ENCODE data around the gene TPCN2.

Gene TPCN2

GRCh38 chr11:69167130-69167915 is 118.6 kb downstream of the TPCN2 start:
- DNase-seq (ENCODE audit: low spot score), result no peak

DNA sequence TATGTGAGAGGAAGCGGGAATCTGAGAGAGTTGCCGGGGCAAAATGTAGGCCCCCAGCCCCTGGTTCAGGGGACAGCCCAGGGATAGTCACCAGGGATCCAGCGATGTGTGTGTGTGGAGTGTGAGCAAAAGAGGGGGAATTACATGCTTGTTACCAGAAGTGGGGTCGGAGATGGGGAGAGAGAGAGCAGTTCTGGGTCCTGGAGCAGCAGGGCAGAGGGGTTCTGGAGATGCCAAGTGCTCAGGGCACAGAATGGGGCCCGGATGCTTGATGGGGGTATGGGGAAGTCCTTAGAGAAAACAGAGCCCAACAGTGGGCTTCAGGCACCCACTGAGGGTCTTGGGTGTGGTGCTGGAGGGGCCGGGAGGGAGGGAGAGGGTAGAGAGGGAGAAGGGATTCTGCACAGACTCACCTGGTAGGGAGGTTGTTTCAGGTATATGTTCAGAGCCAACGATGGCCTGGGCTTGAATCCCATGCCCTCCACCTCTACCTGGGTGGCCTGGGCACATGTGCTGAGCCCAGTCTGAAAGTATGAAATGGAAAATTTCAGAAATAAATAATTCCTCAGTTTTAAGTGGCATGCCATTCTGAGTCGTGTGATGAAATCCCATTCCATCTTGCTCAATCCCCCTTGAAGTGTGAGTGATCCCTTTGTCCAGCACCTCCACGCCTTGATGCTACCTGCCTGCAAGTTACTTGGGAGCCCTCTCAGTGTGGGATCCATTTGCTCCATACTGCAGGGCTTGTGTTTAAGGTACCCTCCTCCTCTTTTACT is 119.4 kb downstream of the TPCN2 start:
- no peak for DNase-seq (ENCODE audit: low spot score)

DNA sequence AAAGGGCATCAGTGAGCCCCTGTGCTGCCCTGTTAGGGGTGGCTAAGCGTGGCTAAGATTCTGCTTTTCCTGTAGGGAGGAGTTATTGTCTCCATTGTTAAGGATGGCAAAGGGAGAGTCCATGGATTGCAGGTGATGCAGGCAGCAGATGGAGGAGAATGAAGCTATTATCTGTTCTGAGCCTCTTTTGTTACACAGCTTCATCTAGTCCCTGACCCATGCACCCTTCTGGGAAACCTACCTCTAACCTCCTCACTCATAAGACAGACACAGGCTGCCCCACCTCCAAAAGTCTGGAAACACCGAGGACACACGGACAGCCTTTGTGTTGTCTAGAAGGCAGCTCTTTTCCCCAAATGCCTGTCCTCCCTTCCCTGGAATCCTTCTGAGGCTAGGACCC is 120.7 kb downstream of the TPCN2 start:
- no peak for DNase-seq (ENCODE audit: low spot score)

DNA sequence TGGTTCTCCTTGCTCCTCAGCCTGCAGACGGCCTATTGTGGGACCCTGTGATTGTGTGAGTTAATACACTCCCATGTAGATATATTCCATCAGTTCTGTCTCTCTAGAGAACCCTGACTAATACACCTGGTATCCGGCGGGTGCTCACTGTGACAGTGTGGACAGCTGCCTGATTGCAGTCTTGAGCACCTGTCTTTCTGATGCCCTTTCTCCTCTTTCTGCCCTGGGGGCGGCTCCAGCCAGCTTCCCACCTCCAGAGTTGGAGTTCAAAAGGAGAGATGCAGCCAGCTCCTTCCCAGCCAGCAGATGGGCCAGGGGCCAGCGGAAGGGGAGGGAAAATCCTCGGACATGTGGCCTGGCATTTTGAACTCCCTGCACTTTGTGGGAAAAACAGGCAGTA is 122.0 kb downstream of the TPCN2 start:
- DNase-seq (ENCODE audit: low spot score), result peak; percentile 51

- DNase-seq (ENCODE audit: low spot score), result no peak
Observed at GRCh38 chr11:69171476-69172240, 122.9 kb downstream of the TPCN2 start.

DNA sequence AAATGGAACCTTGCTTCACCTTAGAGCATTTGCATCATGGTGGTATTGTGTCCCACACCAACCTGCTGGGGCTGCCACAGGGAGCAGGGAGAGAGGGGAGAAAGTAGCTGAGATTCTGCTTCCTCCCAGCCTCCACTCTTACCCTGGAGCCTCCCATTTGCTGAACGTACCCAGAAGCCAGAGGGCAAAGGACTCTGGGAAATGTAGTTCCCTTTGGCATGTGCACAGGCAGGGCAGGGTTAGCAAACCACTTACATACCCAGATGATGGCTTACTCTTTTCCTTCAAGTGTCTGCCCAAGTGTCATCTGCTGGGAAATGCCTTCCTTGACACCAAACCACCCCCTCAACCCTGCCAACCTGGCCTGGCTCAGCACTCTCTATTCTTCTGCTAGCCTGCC is 123.9 kb downstream of the TPCN2 start:
- no peak for DNase-seq (ENCODE audit: low spot score)

DNA sequence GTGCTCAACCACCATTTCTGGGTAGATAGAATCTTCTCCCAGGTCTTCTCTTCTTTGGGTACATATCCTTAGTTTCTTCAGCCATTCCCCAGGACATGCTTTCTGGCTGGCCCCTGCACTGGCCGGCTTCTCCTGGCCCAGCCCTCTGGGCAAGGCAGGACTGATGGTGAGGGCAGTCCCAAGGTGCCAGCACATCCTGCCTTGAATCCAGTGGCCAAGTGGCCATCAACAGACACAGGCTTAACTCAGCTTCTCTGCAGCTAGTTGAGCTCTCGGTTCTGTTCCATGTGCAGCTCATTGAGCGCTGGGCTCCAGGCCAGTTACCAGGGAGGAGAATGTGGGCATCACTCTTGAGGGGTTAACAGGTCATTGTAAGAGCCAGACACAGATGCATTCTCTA is 124.6 kb downstream of the TPCN2 start:
- no peak for DNase-seq (ENCODE audit: low spot score)

DNA sequence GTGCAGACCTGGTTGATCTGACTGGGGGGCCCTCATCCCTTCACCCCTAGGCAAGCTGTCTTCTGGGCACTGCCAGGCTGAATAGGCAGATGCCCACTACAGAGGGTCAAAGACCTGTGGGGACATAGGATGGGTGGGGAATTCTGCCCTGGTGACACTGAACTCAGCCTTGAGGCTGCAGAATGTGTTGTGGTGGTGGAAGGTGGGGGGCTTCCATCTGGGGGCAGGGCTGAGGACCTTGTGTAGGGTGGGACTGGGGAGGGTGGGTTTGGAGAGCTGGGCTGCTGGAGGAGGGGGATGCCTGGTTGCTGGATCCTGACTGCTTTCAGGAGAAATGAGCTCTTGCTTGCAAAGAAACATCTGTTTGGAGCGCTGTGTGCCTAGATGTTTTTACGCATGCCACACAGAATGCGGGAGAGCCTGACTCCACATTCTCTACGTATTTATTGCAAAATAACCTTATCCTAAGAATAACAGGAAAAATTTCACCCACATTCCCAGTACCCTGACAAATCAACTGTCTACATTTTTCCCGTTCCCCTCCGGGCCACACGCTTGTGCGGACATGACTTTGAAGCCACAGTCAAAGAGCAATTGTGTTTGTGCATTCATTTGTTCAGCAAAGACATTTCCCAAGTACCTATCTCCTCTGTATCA is 125.3 kb downstream of the TPCN2 start:
- no peak for DNase-seq (ENCODE audit: low spot score)

- DNase-seq (ENCODE audit: low spot score), result no peak
Observed at GRCh38 chr11:69174841-69175240, 126.1 kb downstream of the TPCN2 start.

- no peak for DNase-seq (ENCODE audit: low spot score)
Observed at GRCh38 chr11:69178819-69179482, 130.2 kb downstream of the TPCN2 start.

GRCh38 chr11:69180226-69180625 is 131.5 kb downstream of the TPCN2 start:
- DNase-seq (ENCODE audit: low spot score), result no peak

GRCh38 chr11:69180726-69181125 is 132.0 kb downstream of the TPCN2 start:
- no peak for DNase-seq (ENCODE audit: low spot score)

- DNase-seq (ENCODE audit: low spot score), result no peak
Observed at GRCh38 chr11:69183613-69184012, 134.9 kb downstream of the TPCN2 start.

Measured in kidney tubule cell (primary cell).